Spleen (tissue), 7 donors: ENCODE data around the gene SLC47A2.

ENCODE experiments used
- CTCF ChIP-seq, 11 experiments: fragments of 200-600 bp in 7 of 11; fragments of 450-650 bp in 4 of 11; sonication (generic) in 4 of 11; IDR thresholded peaks in 8 of 11; conservative IDR thresholded peaks in 3 of 11; 1 replicate in 7 of 11; 2 replicates in 4 of 11; pipeline versions ENCODE4 v1.4.0 to v1.8.0; 2016 to 2021; ENCODE audit warnings: antibody characterized with exemption in 11 of 11, inconsistent platforms in 4 of 11, mild to moderate bottlenecking in 1 of 11
- POLR2AphosphoS5 ChIP-seq, 3 donors: sonication (generic); formaldehyde crosslinking; IDR thresholded peaks; one replicate each; pipeline ENCODE4 v1.5.1; 2017; ENCODE audit warnings: antibody characterized with exemption in 3 of 3
- donor health status: DM: no; HTN: no; CAD: no; lungs with moderate emphysema.
- donor health status: DM: no; HTN: no; CAD: no.
- donor health status: DM: no; HTN: no; CAD: no.

- TF ChIP-seq POLR2AphosphoS5 (IDR thresholded peaks at IDR 0.05) = no peak
- no peak for TF ChIP-seq CTCF (IDR thresholded peaks at IDR 0.05 in 8 of 11, conservative IDR thresholded peaks at IDR 0.05 in 3 of 11)
Observed at GRCh38 chr17:19649274-19649541, 67.2 kb downstream of the SLC47A2 start.
